Duodenal mucosa (tissue), 2 donors: Measurements from ENCODE around the gene TP53TG5.

Experiments
- H3K27ac ChIP-seq: one replicate; pipeline ENCODE4 v1.7.0; 2013; ENCODE audit warnings: low read depth, low read length
- H3K27me3 ChIP-seq, 2 donors: one replicate each; pipeline ENCODE4 v1.7.0; 2013; ENCODE audit warnings: low read length in 2 of 2, control low read depth in 1 of 2; ENCODE audit not compliant: insufficient read depth in 2 of 2, control insufficient read depth in 1 of 2
- H3K36me3 ChIP-seq, 2 donors: one replicate each; pipeline ENCODE4 v1.7.0; 2013; ENCODE audit warnings: low read length in 2 of 2, control low read depth in 1 of 2; ENCODE audit not compliant: insufficient read depth in 2 of 2, control insufficient read depth in 1 of 2
- H3K4me1 ChIP-seq, 2 donors: one replicate each; pipeline ENCODE4 v1.7.0; 2013; ENCODE audit warnings: low read length in 2 of 2, control low read depth in 1 of 2; ENCODE audit not compliant: insufficient read depth in 2 of 2, control insufficient read depth in 1 of 2
- H3K4me3 ChIP-seq, 2 donors: one replicate each; pipeline ENCODE4 v1.7.0; 2013; ENCODE audit warnings: low read length in 2 of 2, low read depth in 1 of 2
- H3K9ac ChIP-seq, 2 donors: one replicate each; pipeline ENCODE4 v1.7.0; 2013; ENCODE audit warnings: low read length in 2 of 2, low read depth in 1 of 2
- H3K9me3 ChIP-seq, 2 donors: one replicate each; pipeline ENCODE4 v1.7.0; 2013; ENCODE audit warnings: low read length in 2 of 2, control low read depth in 1 of 2; ENCODE audit not compliant: control insufficient read depth in 1 of 2

Gene TP53TG5

DNA sequence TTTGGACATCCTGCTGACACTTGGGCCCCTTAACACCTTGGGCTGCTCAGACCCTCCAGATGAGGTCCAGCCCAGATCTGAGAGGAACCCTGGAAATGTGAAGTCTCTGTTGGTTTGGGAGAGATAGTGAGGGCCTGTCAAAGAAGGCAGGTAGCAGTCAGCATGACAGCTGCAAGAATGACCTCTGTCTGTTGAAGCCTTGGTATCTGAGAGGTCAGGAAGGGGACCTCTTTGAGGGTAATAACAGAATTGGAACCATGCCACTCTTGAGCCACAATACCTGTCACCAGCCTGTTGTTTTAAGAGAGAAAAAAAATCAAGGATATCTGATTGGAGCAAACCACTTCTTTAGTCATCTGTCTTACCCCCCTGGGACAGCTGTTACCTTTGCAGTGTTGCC, 11.0 kb downstream of the TP53TG5 start:
- Histone ChIP-seq H3K4me1 (peaks cover 15 to 49% of the 10 kb centered on the region in 2 donors), H3K27ac (no peak overlapping the region), H3K4me3 (no peak overlapping the region), H3K36me3 (peaks cover 27 to 35% of the 10 kb centered on the region in 2 donors), H3K27me3 (no peaks in the 10 kb centered on the region), H3K9me3 (no peaks in the 10 kb centered on the region), H3K9ac (no peak overlapping the region)

GRCh38 chr20:45366631-45367030, 11.5 kb downstream of the TP53TG5 start:
- no peak overlapping the region for H3K27ac ChIP-seq
- H3K9me3 ChIP-seq = no peaks in the 10 kb centered on the region
- H3K4me3 ChIP-seq = no peak overlapping the region
- H3K9ac ChIP-seq = no peak overlapping the region
- no peaks in the 10 kb centered on the region for H3K27me3 ChIP-seq
- peaks cover 27 to 35% of the 10 kb centered on the region in 2 donors for H3K36me3 ChIP-seq
- peaks cover 15 to 49% of the 10 kb centered on the region in 2 donors for H3K4me1 ChIP-seq

DNA sequence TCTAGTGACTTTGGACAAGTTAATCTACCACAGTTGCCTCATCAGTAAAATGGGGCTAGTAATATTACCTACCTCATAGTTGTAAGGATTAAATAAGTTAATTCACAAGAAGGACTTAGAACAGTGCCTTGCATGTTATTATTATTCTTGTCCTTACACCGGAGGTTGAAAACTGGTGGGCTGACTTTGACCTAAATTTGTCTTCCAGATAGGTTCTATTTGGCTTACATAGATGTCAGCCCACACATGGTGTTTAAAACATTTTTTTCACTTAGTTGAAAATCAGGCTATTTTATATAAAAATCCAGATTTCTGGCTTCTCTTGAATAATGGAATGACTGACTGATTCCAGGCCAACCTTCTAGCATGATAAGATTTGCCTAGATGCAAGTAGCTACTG, 11.9 kb downstream of the TP53TG5 start:
- Histone ChIP-seq H3K27me3 (no peaks in the 10 kb centered on the region), H3K4me3 (no peak overlapping the region), H3K9me3 (no peaks in the 10 kb centered on the region), H3K27ac (no peak overlapping the region), H3K36me3 (peaks cover 27 to 35% of the 10 kb centered on the region in 2 donors), H3K4me1 (peaks cover 11 to 46% of the 10 kb centered on the region in 2 donors), H3K9ac (no peak overlapping the region)

- Histone ChIP-seq H3K4me1 (peaks cover 7 to 44% of the 10 kb centered on the region in 2 donors), H3K27ac (no peak overlapping the region), H3K27me3 (no peaks in the 10 kb centered on the region), H3K36me3 (peaks cover 27 to 35% of the 10 kb centered on the region in 2 donors), H3K9me3 (no peaks in the 10 kb centered on the region), H3K4me3 (no peak overlapping the region), H3K9ac (no peak overlapping the region)
Observed at GRCh38 chr20:45365444-45365970, 12.6 kb downstream of the TP53TG5 start.

GRCh38 chr20:45363611-45364492, 14.3 kb downstream of the TP53TG5 start:
- Histone ChIP-seq H3K4me1 (peaks cover 19 to 47% of the 10 kb centered on the region in 2 donors), H3K27ac (peak overlapping the region; percentile 32), H3K9me3 (no peaks in the 10 kb centered on the region), H3K4me3 (peak overlapping the region; percentile 85 to 98), H3K36me3 (peaks cover 27 to 35% of the 10 kb centered on the region in 2 donors), H3K9ac (peak overlapping the region; percentile 83 to 94), H3K27me3 (no peaks in the 10 kb centered on the region)

DNA sequence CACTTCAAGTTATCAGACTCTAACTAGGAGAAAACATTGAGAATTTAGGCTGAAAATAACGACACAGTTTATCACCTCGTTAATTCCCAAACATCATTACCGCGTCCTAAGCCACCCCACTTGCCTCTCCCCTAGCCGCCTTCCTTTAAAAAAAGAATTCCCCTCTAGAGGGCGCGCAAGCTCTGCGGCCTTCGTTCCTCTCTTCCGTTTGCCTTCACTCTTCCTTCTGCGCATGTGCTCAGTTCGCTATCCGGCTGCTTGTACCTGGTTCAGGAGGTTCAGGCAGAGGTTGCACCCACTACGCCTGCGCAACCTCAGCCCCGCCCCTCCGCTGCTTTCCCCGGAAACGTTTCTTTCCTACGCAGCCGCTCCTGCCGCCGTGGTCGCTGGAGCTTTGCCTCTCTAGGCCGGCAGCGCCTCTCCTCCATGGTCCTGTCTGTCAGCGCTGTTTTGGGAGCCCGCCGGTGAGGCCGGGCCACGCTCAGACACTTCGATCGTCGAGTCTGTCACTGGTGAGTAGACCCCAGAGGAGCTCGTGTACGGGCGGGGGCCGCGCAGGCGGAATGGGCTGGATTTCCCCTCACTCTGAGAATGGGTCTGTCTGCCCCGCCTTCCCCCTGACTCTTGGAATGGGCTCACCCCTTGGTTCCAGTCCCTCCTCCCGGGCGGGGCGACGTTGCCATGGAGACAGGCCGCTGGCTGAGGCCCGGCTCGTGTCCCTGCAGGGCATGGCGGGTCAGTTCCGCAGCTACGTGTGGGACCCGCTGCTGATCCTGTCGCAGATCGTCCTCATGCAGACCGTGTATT, 15.1 kb downstream of the TP53TG5 start, which contains the start of gene SYS1:
Gene SYS1 (plus strand): TSS at position 353 of the 807 bp plus-strand sequence. CDS start 376 bp downstream, at position 729.
- H3K27ac ChIP-seq = peak within 1 kb of the TSS; percentile 99
- H3K27me3 ChIP-seq = no peaks in the 10 kb centered on the region
- peaks cover 19 to 28% of the 10 kb centered on the region in 2 donors for H3K36me3 ChIP-seq
- peak within 1 kb of the TSS; percentile 85 to 98 for H3K4me3 ChIP-seq
- H3K4me1 ChIP-seq = peaks cover 27 to 45% of the 10 kb centered on the region in 2 donors
- H3K9me3 ChIP-seq = no peaks in the 10 kb centered on the region
- H3K9ac ChIP-seq = peak within 1 kb of the TSS; percentile 83 to 94

DNA sequence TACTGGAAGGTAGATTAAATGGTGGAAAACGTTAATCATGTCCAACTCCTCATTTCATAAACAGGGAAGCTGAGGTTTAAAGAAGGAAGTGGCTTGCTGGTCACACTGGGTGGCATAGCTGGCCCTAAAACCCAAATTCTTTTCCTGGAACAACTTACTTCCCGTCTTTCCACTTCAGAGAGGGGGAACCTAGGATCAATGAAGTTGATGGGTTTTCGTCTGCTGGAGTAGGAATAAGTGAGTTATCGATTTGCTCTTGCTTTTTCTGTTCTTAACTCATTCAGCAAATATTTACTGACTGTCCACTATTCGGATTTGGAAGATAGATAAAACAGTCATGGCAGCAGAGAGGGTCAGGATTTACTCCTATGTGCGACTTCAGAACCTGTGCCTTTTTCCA, 16.3 kb downstream of the TP53TG5 start:
- Histone ChIP-seq H3K36me3 (peaks cover 9 to 16% of the 10 kb centered on the region in 2 donors), H3K9me3 (no peaks in the 10 kb centered on the region), H3K4me3 (no peak overlapping the region), H3K27me3 (no peaks in the 10 kb centered on the region), H3K4me1 (peaks cover 27 to 41% of the 10 kb centered on the region in 2 donors), H3K27ac (no peak overlapping the region), H3K9ac (no peak overlapping the region)

DNA sequence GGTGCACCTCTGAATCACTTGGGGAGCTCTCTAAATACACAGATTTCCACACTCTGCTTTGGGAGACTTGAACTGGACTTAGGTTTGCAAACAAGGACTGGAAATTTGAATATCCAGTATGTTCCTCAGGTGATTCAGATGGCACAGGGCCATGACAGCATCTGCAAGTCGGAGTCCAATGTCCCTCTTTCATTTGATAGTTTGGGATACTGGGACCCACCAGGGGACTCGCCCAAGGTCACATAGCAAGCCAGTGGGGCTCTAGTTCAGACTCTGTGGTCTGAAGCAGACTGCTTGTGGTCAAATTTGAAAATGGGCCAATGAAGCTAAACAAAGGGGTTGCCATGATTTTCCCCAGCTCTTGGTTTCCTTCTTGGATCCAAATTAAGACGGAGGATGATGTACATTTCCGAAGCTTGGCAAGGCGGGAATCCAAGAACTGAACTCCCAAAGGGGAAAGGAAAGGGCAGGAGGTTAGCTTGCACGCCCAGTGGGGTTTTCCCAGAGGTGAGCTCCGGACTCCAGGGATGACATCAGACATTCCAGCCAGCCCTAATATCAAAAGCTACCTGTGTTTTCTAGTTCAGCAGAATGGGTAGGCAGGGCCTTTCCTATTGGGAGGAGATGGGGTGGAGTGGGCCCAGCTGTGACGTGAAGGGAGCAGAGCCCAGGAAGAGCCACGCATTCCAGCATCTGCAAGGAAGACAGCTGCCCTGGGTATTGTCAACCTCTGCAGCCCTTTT, 18.5 kb downstream of the TP53TG5 start:
- Histone ChIP-seq H3K27ac (peak overlapping the region; percentile 13), H3K4me1 (peaks cover 34 to 37% of the 10 kb centered on the region in 2 donors), H3K9me3 (no peaks in the 10 kb centered on the region), H3K27me3 (no peaks in the 10 kb centered on the region), H3K36me3 (no peaks in the 10 kb centered on the region), H3K4me3 (no peak overlapping the region), H3K9ac (no peak overlapping the region)

DNA sequence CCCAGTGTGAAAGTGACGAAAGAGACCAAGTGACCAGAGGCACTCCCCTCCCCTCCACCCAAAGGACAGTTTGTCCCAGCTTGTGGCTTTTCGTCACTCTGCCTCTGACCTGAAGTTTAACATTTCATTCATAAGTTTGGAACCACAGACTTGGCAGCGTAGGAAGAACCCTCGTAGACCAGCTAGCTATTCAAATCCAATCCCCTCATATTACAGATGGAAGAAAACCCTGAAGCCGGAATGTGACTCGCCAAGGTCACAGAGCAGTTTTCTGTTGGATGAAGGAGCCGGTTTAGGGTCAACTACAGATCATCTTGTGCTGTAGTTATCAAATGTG, 19.1 kb downstream of the TP53TG5 start:
- Histone ChIP-seq H3K36me3 (no peaks in the 10 kb centered on the region), H3K27me3 (no peaks in the 10 kb centered on the region), H3K4me1 (peaks cover 31 to 35% of the 10 kb centered on the region in 2 donors), H3K4me3 (no peak overlapping the region), H3K9ac (no peak overlapping the region), H3K27ac (no peak overlapping the region), H3K9me3 (no peaks in the 10 kb centered on the region)
